ENCODE measurements around the gene LTBP1. TPM values are rescaled to one million over a fixed set of nuclear protein-coding genes. Genes with fewer than 3 reads are reported as not detected.

LTBP1 gene
- total and polyA plus RNA-seq, 2 experiments from 2014 or later, result 15.7 to 49.8 TPM

DNA sequence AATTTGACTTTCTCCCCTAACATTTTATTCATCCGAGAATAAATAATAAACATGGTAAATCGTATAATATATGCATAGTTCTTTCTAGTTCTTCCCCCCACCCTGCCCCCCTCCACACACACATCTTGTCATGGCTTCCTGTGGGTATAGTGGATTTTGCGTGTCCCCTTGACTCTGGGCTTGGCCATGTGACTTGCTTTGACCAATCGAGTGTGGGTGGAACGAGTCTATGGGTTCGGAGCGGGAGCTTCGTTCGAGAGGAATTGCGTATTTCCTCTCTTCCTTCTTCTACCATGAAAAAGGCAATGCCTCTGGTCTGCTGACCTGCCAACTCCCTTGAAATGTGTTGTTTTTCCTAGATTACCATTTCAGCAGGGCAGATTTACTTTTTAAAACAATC, 175.2 kb downstream of the LTBP1 start (continued):
- TF ChIP-seq, protein P1, sequence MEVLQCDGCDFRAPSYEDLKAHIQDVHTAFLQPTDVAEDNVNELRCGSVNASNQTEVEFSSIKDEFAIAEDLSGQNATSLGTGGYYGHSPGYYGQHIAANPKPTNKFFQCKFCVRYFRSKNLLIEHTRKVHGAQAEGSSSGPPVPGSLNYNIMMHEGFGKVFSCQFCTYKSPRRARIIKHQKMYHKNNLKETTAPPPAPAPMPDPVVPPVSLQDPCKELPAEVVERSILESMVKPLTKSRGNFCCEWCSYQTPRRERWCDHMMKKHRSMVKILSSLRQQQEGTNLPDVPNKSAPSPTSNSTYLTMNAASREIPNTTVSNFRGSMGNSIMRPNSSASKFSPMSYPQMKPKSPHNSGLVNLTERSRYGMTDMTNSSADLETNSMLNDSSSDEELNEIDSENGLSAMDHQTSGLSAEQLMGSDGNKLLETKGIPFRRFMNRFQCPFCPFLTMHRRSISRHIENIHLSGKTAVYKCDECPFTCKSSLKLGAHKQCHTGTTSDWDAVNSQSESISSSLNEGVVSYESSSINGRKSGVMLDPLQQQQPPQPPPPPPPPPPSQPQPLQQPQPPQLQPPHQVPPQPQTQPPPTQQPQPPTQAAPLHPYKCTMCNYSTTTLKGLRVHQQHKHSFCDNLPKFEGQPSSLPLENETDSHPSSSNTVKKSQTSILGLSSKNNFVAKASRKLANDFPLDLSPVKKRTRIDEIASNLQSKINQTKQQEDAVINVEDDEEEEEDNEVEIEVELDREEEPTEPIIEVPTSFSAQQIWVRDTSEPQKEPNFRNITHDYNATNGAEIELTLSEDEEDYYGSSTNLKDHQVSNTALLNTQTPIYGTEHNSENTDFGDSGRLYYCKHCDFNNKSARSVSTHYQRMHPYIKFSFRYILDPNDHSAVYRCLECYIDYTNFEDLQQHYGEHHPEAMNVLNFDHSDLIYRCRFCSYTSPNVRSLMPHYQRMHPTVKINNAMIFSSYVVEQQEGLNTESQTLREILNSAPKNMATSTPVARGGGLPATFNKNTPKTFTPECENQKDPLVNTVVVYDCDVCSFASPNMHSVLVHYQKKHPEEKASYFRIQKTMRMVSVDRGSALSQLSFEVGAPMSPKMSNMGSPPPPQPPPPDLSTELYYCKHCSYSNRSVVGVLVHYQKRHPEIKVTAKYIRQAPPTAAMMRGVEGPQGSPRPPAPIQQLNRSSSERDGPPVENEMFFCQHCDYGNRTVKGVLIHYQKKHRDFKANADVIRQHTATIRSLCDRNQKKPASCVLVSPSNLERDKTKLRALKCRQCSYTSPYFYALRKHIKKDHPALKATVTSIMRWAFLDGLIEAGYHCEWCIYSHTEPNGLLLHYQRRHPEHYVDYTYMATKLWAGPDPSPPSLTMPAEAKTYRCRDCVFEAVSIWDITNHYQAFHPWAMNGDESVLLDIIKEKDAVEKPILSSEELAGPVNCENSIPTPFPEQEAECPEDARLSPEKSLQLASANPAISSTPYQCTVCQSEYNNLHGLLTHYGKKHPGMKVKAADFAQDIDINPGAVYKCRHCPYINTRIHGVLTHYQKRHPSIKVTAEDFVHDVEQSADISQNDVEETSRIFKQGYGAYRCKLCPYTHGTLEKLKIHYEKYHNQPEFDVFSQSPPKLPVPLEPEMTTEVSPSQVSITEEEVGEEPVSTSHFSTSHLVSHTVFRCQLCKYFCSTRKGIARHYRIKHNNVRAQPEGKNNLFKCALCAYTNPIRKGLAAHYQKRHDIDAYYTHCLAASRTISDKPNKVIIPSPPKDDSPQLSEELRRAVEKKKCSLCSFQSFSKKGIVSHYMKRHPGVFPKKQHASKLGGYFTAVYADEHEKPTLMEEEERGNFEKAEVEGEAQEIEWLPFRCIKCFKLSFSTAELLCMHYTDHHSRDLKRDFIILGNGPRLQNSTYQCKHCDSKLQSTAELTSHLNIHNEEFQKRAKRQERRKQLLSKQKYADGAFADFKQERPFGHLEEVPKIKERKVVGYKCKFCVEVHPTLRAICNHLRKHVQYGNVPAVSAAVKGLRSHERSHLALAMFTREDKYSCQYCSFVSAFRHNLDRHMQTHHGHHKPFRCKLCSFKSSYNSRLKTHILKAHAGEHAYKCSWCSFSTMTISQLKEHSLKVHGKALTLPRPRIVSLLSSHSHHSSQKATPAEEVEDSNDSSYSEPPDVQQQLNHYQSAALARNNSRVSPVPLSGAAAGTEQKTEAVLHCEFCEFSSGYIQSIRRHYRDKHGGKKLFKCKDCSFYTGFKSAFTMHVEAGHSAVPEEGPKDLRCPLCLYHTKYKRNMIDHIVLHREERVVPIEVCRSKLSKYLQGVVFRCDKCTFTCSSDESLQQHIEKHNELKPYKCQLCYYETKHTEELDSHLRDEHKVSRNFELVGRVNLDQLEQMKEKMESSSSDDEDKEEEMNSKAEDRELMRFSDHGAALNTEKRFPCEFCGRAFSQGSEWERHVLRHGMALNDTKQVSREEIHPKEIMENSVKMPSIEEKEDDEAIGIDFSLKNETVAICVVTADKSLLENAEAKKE (CRISPR knock-in tag; IDR thresholded peaks at IDR 0.05), result no peak
- no peak for TF ChIP-seq ZNF114 (CRISPR knock-in tag; IDR thresholded peaks at IDR 0.05)
- no peak for TF ChIP-seq CREB1 (CRISPR knock-in tag; IDR thresholded peaks at IDR 0.05; ENCODE audit: low read depth)

DNA sequence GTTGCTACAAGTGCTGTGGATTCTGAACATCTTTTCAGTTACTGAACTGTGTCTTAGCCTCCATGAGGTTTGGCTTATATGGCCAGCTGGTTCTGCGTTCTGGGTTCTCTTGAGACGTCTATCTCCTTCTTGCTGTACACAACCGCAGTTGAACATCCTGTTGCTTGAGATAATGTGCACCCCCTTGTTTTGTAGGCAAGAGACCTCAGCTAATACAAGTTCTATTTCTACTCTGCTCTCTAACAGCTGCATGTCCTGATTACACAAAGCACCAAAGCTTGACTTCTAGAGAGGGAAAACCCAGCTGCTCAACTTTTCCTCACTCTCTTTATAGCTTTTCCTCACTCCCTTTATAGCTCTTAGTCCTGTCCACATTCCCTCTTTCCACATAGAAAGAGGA, 176.0 kb downstream of the LTBP1 start:
- no peaks in the 10 kb centered on the region for H3K27me3 Mint-ChIP-seq (ENCODE audit: insufficient read depth, low read depth, poor library complexity)
- Histone ChIP-seq H3K27ac (ENCODE audit: low read depth) (no peak overlapping the region), H3K4me3 (no peak overlapping the region), H3K27me3 (ENCODE audit: insufficient read depth) (no peaks in the 10 kb centered on the region), H3K79me2 (replicated peaks; ENCODE audit: insufficient read depth) (no peaks in the 10 kb centered on the region), H3K36me3 (ENCODE audit: insufficient read depth) (no peaks in the 10 kb centered on the region), H3K4me1 (ENCODE audit: insufficient read depth) (no peaks in the 10 kb centered on the region), H4K20me1 (replicated peaks; ENCODE audit: insufficient read depth) (no peaks in the 10 kb centered on the region), H3K4me2 (no peak overlapping the region), H3K9me2 (ENCODE audit: insufficient read depth) (0 out of 2 replicates have a peak, but pooled peaks cover 9% of the 10 kb centered on the region), H3F3A (replicated peaks; ENCODE audit: low read depth) (no peaks in the 10 kb centered on the region), H2AFZ (no peak overlapping the region)
- no peak overlapping the region for H3K4me3 Mint-ChIP-seq
- DNase-seq (ENCODE audit: low spot score) (no peak), ATAC-seq (no peak)
- no peaks in the 10 kb centered on the region for H3K36me3 Mint-ChIP-seq (ENCODE audit: low read depth)
- H3K9me3 Mint-ChIP-seq, result no peaks in the 10 kb centered on the region
- no peak overlapping the region for H3K27ac Mint-ChIP-seq
- TF ChIP-seq ZNF114 (CRISPR knock-in tag; IDR thresholded peaks at IDR 0.05), result no peak
- TF ChIP-seq, protein P1 (CRISPR knock-in tag; IDR thresholded peaks at IDR 0.05), result no peak
- TF ChIP-seq POLR2AphosphoS5 (IDR thresholded peaks at IDR 0.05; ENCODE audit: low read depth), result no peak
- no peak for TF ChIP-seq EZH2phosphoT487 (IDR thresholded peaks at IDR 0.05; ENCODE audit: unreplicated experiment)
- TF ChIP-seq STAT1 (IDR thresholded peaks at IDR 0.05; ENCODE audit: unreplicated experiment), result no peak
- TF ChIP-seq, protein P2, sequence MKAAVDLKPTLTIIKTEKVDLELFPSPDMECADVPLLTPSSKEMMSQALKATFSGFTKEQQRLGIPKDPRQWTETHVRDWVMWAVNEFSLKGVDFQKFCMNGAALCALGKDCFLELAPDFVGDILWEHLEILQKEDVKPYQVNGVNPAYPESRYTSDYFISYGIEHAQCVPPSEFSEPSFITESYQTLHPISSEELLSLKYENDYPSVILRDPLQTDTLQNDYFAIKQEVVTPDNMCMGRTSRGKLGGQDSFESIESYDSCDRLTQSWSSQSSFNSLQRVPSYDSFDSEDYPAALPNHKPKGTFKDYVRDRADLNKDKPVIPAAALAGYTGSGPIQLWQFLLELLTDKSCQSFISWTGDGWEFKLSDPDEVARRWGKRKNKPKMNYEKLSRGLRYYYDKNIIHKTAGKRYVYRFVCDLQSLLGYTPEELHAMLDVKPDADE (IDR thresholded peaks at IDR 0.05), result no peak
- no peak for TF ChIP-seq ZNF331 (CRISPR knock-in tag; IDR thresholded peaks at IDR 0.05; ENCODE audit: low read depth)
- TF ChIP-seq CREB1 (CRISPR knock-in tag; IDR thresholded peaks at IDR 0.05; ENCODE audit: low read depth), result no peak
- no peak for TF ChIP-seq NANOG (IDR thresholded peaks at IDR 0.05; ENCODE audit: borderline replicate concordance)
- TF ChIP-seq JUNB (IDR thresholded peaks at IDR 0.05; ENCODE audit: unreplicated experiment), result no peak
- no peaks in the 10 kb centered on the region for H3K4me1 Mint-ChIP-seq

Measured in GM23338 (cell line).